ENCODE data around the gene DDA1.
"Not testable (repeated sequence)": the region's sequence is repeated elsewhere in the genome, so short reads cannot be mapped to it uniquely, and the experiment has no call there.

DDA1 gene

GRCh38 chr19:17347877-17348276 is 38.5 kb downstream of the DDA1 start:
- Histone ChIP-seq H3K9ac (ENCODE audit: low read depth, low read length) (no peak overlapping the region), H3K4me1 (ENCODE audit: control insufficient read depth, insufficient read depth, low read length) (peaks cover 7% of the 10 kb centered on the region), H3K27me3 (ENCODE audit: control insufficient read depth, insufficient read depth, low read length) (no peaks in the 10 kb centered on the region), H3K36me3 (ENCODE audit: control insufficient read depth, insufficient read depth, low read length) (peaks cover 2% of the 10 kb centered on the region), H3K4me3 (ENCODE audit: low read depth, low read length) (no peak overlapping the region), H3K9me3 (ENCODE audit: control insufficient read depth, insufficient read depth, low read length) (no peaks in the 10 kb centered on the region)

GRCh38 chr19:17348700-17349099 is 39.3 kb downstream of the DDA1 start:
- Histone ChIP-seq H3K36me3 (ENCODE audit: control insufficient read depth, insufficient read depth, low read length) (no peaks in the 10 kb centered on the region), H3K9me3 (ENCODE audit: control insufficient read depth, insufficient read depth, low read length) (no peaks in the 10 kb centered on the region), H3K27me3 (ENCODE audit: control insufficient read depth, insufficient read depth, low read length) (no peaks in the 10 kb centered on the region), H3K4me3 (ENCODE audit: low read depth, low read length) (no peak overlapping the region), H3K4me1 (ENCODE audit: control insufficient read depth, insufficient read depth, low read length) (peaks cover 7% of the 10 kb centered on the region), H3K9ac (ENCODE audit: low read depth, low read length) (peak overlapping the region; percentile 65)

- no peak overlapping the region for H3K9ac ChIP-seq (ENCODE audit: low read depth, low read length)
- peaks cover 5% of the 10 kb centered on the region for H3K4me1 ChIP-seq (ENCODE audit: control insufficient read depth, insufficient read depth, low read length)
- no peaks in the 10 kb centered on the region for H3K27me3 ChIP-seq (ENCODE audit: control insufficient read depth, insufficient read depth, low read length)
- no peaks in the 10 kb centered on the region for H3K9me3 ChIP-seq (ENCODE audit: control insufficient read depth, insufficient read depth, low read length)
- no peak overlapping the region for H3K4me3 ChIP-seq (ENCODE audit: low read depth, low read length)
- no peaks in the 10 kb centered on the region for H3K36me3 ChIP-seq (ENCODE audit: control insufficient read depth, insufficient read depth, low read length)
Measured at GRCh38 chr19:17351815-17352435, 42.6 kb downstream of the DDA1 start.

GRCh38 chr19:17352608-17353280 is 43.4 kb downstream of the DDA1 start:
- Histone ChIP-seq H3K4me1 (ENCODE audit: control insufficient read depth, insufficient read depth, low read length) (peaks cover 5% of the 10 kb centered on the region), H3K9me3 (ENCODE audit: control insufficient read depth, insufficient read depth, low read length) (no peaks in the 10 kb centered on the region), H3K4me3 (ENCODE audit: low read depth, low read length) (no peak overlapping the region), H3K27me3 (ENCODE audit: control insufficient read depth, insufficient read depth, low read length) (no peaks in the 10 kb centered on the region), H3K9ac (ENCODE audit: low read depth, low read length) (no peak overlapping the region), H3K36me3 (ENCODE audit: control insufficient read depth, insufficient read depth, low read length) (no peaks in the 10 kb centered on the region)

GRCh38 chr19:17353386-17353785 is 44.0 kb downstream of the DDA1 start:
- H3K36me3 ChIP-seq (ENCODE audit: control insufficient read depth, insufficient read depth, low read length): no peaks in the 10 kb centered on the region
- H3K9ac ChIP-seq (ENCODE audit: low read depth, low read length): no peak overlapping the region
- no peak overlapping the region for H3K4me3 ChIP-seq (ENCODE audit: low read depth, low read length)
- peaks cover 5% of the 10 kb centered on the region for H3K4me1 ChIP-seq (ENCODE audit: control insufficient read depth, insufficient read depth, low read length)
- no peaks in the 10 kb centered on the region for H3K27me3 ChIP-seq (ENCODE audit: control insufficient read depth, insufficient read depth, low read length)
- H3K9me3 ChIP-seq (ENCODE audit: control insufficient read depth, insufficient read depth, low read length): no peaks in the 10 kb centered on the region

- Histone ChIP-seq H3K4me1 (ENCODE audit: control insufficient read depth, insufficient read depth, low read length) (no peaks in the 10 kb centered on the region), H3K36me3 (ENCODE audit: control insufficient read depth, insufficient read depth, low read length) (no peaks in the 10 kb centered on the region), H3K27me3 (ENCODE audit: control insufficient read depth, insufficient read depth, low read length) (no peaks in the 10 kb centered on the region), H3K9ac (ENCODE audit: low read depth, low read length) (no peak overlapping the region), H3K4me3 (ENCODE audit: low read depth, low read length) (no peak overlapping the region), H3K9me3 (ENCODE audit: control insufficient read depth, insufficient read depth, low read length) (no peaks in the 10 kb centered on the region)
Measured at GRCh38 chr19:17357078-17357666, 47.8 kb downstream of the DDA1 start.

GRCh38 chr19:17357724-17358123 is 48.4 kb downstream of the DDA1 start:
- H3K27me3 ChIP-seq (ENCODE audit: control insufficient read depth, insufficient read depth, low read length): no peaks in the 10 kb centered on the region
- no peaks in the 10 kb centered on the region for H3K9me3 ChIP-seq (ENCODE audit: control insufficient read depth, insufficient read depth, low read length)
- no peak overlapping the region for H3K9ac ChIP-seq (ENCODE audit: low read depth, low read length)
- H3K4me3 ChIP-seq (ENCODE audit: low read depth, low read length): no peak overlapping the region
- no peaks in the 10 kb centered on the region for H3K36me3 ChIP-seq (ENCODE audit: control insufficient read depth, insufficient read depth, low read length)
- no peaks in the 10 kb centered on the region for H3K4me1 ChIP-seq (ENCODE audit: control insufficient read depth, insufficient read depth, low read length)

GRCh38 chr19:17358395-17358794 is 49.0 kb downstream of the DDA1 start:
- Histone ChIP-seq H3K4me3 (ENCODE audit: low read depth, low read length) (no peak overlapping the region), H3K4me1 (ENCODE audit: control insufficient read depth, insufficient read depth, low read length) (no peaks in the 10 kb centered on the region), H3K9me3 (ENCODE audit: control insufficient read depth, insufficient read depth, low read length) (no peaks in the 10 kb centered on the region), H3K9ac (ENCODE audit: low read depth, low read length) (no peak overlapping the region), H3K36me3 (ENCODE audit: control insufficient read depth, insufficient read depth, low read length) (no peaks in the 10 kb centered on the region), H3K27me3 (ENCODE audit: control insufficient read depth, insufficient read depth, low read length) (no peaks in the 10 kb centered on the region)

GRCh38 chr19:17359905-17360800 is 50.8 kb downstream of the DDA1 start:
- Histone ChIP-seq H3K4me3 (ENCODE audit: low read depth, low read length) (no peak overlapping the region), H3K36me3 (ENCODE audit: control insufficient read depth, insufficient read depth, low read length) (no peaks in the 10 kb centered on the region), H3K27me3 (ENCODE audit: control insufficient read depth, insufficient read depth, low read length) (no peaks in the 10 kb centered on the region), H3K9me3 (ENCODE audit: control insufficient read depth, insufficient read depth, low read length) (no peaks in the 10 kb centered on the region), H3K9ac (ENCODE audit: low read depth, low read length) (no peak overlapping the region), H3K4me1 (ENCODE audit: control insufficient read depth, insufficient read depth, low read length) (no peaks in the 10 kb centered on the region)

- H3K4me1 ChIP-seq (ENCODE audit: control insufficient read depth, insufficient read depth, low read length); H3K36me3 ChIP-seq (ENCODE audit: control insufficient read depth, insufficient read depth, low read length); H3K4me3 ChIP-seq (ENCODE audit: low read depth, low read length); H3K9me3 ChIP-seq (ENCODE audit: control insufficient read depth, insufficient read depth, low read length); H3K9ac ChIP-seq (ENCODE audit: low read depth, low read length); H3K27me3 ChIP-seq (ENCODE audit: control insufficient read depth, insufficient read depth, low read length): not testable (repeated sequence)
Measured at GRCh38 chr19:17363852-17364605, 54.7 kb downstream of the DDA1 start.

GRCh38 chr19:17365361-17365760 is 56.0 kb downstream of the DDA1 start:
- Histone ChIP-seq H3K4me1 (ENCODE audit: control insufficient read depth, insufficient read depth, low read length) (no peaks in the 10 kb centered on the region), H3K27me3 (ENCODE audit: control insufficient read depth, insufficient read depth, low read length) (no peaks in the 10 kb centered on the region), H3K4me3 (ENCODE audit: low read depth, low read length) (no peak overlapping the region), H3K9me3 (ENCODE audit: control insufficient read depth, insufficient read depth, low read length) (no peaks in the 10 kb centered on the region), H3K36me3 (ENCODE audit: control insufficient read depth, insufficient read depth, low read length) (no peaks in the 10 kb centered on the region), H3K9ac (ENCODE audit: low read depth, low read length) (no peak overlapping the region)
